Activated CD4-positive, alpha-beta T cell treated with anti-CD3 and anti-CD28 coated beads for 1 hour (primary cell): Measurements from ENCODE around the gene PDE1A.

ENCODE experiments used
- DNase-seq: peaks from one replicate; pipeline ENCODE4 v3.0.0-alpha.2; 2020

The PDE1A gene

DNA sequence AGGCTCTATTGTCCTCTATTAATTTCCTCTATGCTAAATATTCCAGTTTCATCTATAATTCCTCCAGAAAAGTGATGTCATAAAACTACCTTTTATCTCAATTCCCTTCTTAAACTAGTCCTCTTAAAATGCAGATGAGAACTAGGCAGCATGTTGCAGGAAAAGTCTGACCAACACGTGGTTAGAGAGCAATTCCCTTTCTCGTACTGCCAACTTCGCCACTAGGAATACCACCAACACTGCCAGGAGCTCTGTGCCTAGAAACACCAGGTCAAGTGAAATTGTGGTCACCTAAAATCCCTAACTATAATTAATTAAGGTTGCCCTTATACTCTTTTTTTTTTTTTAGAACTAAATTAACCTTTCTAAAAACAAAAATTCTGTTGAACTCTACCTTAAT lies 313.5 kb downstream of the PDE1A start:
- DNase-seq = no peak

DNA sequence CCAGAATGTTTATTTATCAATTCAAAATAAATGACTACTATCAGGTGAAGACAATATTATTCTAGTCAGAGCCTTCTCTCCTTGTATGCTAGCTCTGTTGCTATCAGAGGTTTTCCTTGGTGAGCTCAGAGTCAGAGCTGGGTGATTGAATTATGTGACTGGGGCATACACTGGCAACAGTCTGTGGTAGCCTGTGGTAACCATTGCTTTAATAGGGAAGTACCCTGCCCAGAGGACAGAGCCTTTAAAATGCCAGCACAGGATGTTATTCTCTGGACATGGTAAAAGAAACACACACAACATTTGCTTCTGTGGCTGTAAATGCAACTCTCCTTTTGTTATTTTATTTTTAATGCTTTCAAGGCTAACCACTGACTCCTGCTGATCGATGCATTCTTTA lies 316.5 kb downstream of the PDE1A start:
- DNase-seq = no peak

DNA sequence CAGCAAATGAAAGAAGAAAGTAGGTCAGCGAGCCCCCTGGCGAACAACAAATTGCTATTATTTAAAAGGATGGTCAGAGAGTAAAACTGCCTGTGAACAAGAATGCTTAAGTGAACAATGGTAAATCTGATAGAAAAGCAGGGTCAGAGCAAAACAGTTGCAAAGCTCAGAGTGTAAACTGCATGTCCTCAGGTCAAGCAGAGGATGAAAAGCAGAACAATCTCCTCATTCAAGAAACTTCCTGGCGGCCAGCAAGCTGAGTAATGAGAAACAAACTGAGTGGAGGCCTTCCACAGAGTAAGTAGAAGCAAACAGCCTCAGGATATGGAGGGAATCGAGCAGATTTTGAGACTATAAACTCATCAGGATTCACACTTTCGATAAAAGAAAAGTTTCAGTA lies 323.3 kb downstream of the PDE1A start:
- no peak for DNase-seq

DNA sequence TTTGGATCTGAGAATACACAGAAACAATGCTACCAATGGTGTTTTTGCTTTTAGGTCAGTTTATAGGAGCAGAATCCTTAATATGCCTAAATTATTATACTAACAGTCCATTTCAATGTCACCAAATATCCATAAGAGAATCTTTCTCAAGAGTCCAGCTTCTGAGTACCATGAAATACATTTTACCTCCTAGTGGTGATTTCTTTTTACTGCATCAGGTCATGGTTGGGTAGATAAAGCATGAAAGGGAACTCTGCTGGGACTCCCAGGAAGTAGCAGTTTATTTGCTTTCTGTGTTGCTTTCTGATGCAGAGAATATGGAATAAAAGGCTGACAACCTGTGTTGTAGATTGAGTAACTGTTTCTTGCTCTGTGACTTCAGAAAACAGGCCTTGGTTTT lies 325.6 kb downstream of the PDE1A start:
- DNase-seq = no peak

DNA sequence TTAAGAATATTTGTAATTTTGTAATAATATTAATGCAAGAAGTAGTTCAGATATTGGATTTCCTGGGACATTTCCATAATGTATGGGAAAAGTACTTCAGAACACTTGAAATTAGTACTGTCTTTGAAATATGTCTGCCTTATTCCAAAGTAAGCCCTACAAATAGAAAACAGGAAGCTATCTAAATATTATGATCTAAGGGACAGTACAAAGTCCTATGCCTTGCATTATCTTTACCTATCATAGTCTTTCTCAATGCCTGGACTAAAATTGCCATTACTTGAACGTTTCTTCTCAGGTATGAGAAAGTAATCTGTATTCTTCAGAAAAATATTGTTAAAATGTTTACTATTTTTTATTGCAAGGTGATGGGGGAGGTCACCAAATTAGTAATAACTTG lies 328.2 kb downstream of the PDE1A start:
- no peak for DNase-seq

DNA sequence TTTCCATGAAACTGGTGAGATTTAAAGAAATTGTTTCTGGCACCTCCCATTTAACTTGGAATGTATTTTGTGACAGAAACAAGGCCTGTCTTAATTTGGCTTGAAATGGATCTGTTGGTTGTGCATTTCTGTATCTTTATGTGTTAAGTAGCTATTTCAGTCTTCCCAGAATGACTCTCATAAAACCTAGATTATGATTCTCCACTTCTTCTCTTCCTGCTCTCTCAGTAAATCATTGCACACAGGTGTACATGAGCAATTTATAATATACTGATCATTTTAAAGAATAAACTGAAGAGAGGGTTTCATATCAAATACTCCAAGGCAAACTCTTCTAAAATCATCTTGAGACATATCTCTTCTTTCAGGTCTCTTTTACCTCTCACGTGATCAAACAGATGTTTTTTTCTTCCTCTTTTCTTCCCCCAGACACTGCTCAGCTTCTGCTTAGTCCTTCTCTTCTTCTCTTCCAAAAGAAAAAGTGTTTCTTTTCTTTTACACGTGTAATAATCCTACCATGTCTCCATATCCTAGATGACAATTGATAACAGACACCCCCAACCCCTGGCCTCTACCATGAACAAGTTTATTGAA lies 329.2 kb downstream of the PDE1A start:
- DNase-seq = no peak

DNA sequence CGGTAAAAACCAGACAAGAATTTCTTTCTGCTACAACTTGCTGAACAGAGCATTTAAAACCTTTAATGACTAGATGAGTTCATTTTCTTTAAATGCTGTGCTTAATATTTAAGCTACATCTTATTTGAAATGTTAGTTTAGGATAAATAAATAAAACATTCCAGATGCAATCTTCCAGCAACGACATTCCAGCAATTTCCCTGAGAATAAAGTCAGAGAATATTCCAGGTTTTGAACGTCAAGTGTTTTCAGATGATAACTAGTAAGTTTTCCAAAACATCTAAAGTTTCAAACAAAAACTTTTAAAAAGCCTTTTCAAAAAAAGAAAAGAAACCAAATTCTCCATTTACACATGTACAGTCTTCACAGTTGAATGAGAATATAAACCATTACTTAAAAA lies 336.4 kb downstream of the PDE1A start:
- DNase-seq = no peak
